ENCODE data around the gene HPS1.

Gene HPS1

DNA sequence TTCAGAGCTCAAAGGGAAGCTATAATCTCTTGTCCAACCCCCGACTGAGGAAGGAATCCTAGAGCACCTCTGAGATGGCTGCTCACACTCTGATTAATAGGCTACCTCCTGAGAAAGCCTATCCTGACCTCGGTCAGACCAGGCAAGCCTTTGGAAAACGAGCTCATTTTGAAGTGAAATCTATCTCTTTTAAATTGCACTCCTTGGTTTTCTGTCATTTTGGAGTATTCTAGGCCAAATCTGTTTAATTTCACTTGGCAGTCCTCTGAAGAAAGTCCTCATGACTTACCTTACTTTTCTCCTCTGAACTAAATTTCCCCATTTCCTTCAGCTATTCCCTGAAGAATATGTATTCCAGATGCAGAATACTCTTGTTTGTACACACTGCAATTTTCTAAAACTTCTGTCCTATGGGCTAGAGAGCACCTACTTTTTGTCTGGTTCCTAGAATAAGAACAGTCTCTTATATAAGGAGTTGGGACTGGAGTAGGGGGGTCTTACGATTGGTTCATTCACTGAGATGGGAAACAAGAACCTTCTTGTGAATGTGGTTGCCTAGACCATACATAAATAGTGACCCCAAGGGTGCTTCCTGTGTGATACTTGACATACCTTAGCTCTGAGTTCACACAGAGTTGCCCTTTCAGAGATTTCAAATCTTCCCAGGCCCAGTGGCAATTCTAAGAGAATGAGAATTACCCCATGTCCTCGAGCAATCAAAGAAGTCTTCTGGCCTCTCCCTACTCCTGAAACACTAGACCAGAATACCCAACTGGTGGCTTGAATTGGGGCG, 31.9 kb upstream of the HPS1 start:
- Histone ChIP-seq H3K27me3 (ENCODE audit: low read depth, low read length) (no peaks in the 10 kb centered on the region), H3K4me3 (ENCODE audit: low read depth in 1 of 2, low read length in 2 of 2) (no peak overlapping the region), H3K9me3 (ENCODE audit: control insufficient read depth in 1 of 2, low read length in 2 of 2) (peaks cover 0 to 3% of the 10 kb centered on the region in 2 donors)

DNA sequence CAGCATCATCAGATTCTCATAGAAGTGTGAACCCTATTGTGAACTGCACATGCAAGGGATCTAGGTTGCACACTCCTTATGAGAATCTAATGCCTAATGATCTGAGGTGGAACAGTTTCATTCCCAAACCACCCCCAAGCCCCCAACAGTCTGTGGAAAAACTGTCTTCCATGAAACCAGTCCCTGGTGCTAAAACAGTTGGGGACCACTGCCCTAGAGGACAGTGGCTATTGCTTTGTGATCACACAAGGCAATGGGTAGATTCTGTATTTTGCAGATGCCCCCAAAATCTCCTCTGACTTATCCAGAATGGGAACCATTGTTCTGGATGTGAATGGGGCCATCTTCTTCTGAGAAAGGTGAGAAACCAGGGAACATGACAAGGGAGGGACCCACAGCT, 31.1 kb upstream of the HPS1 start:
- Histone ChIP-seq H3K4me3 (ENCODE audit: low read depth in 1 of 2, low read length in 2 of 2) (no peak overlapping the region), H3K4me1 (ENCODE audit: control insufficient read depth in 1 of 2, insufficient read depth in 2 of 2, low read length in 2 of 2) (no peaks in the 10 kb centered on the region), H3K36me3 (ENCODE audit: control insufficient read depth in 1 of 2, insufficient read depth in 2 of 2, low read length in 2 of 2) (no peaks in the 10 kb centered on the region)

More for the DNA sequence above, 31.9 kb upstream of the HPS1 start:
- Histone ChIP-seq H3K36me3 (ENCODE audit: control insufficient read depth in 1 of 2, insufficient read depth in 2 of 2, low read length in 2 of 2) (no peaks in the 10 kb centered on the region), H3K27ac (ENCODE audit: low read length) (no peak overlapping the region), H3K4me1 (ENCODE audit: control insufficient read depth in 1 of 2, insufficient read depth in 2 of 2, low read length in 2 of 2) (no peaks in the 10 kb centered on the region)

DNA sequence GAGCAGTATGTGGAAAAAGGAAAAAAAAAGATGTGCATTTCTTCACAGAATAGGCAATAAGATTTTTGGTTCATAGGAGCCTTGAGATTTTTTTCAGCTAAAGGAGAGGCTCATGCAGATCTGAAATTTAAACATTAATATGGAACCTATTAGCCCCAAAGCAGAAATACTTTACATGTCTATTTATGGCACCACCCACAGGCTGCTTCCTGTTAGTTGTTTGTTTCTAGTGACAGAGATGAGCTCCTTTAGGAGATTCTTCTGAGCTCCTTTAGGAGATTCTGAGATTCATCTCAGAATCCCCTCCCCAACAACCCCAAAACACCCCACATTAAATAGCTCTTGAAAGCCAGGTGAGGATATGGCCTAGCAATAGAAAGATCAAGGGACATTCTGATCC, 27.9 kb upstream of the HPS1 start:
- Histone ChIP-seq H3K27me3 (ENCODE audit: low read depth, low read length) (no peaks in the 10 kb centered on the region), H3K4me3 (ENCODE audit: low read depth in 1 of 2, low read length in 2 of 2) (no peak overlapping the region), H3K9me3 (ENCODE audit: control insufficient read depth in 1 of 2, low read length in 2 of 2) (no peaks in the 10 kb centered on the region), H3K27ac (ENCODE audit: low read length) (no peak overlapping the region), H3K36me3 (ENCODE audit: control insufficient read depth in 1 of 2, insufficient read depth in 2 of 2, low read length in 2 of 2) (no peaks in the 10 kb centered on the region), H3K4me1 (ENCODE audit: control insufficient read depth in 1 of 2, insufficient read depth in 2 of 2, low read length in 2 of 2) (no peaks in the 10 kb centered on the region)

More for the DNA sequence above, 31.1 kb upstream of the HPS1 start:
- H3K27ac ChIP-seq (ENCODE audit: low read length): no peak overlapping the region
- no peaks in the 10 kb centered on the region for H3K9me3 ChIP-seq (ENCODE audit: control insufficient read depth in 1 of 2, low read length in 2 of 2)
- H3K27me3 ChIP-seq (ENCODE audit: low read depth, low read length): no peaks in the 10 kb centered on the region

DNA sequence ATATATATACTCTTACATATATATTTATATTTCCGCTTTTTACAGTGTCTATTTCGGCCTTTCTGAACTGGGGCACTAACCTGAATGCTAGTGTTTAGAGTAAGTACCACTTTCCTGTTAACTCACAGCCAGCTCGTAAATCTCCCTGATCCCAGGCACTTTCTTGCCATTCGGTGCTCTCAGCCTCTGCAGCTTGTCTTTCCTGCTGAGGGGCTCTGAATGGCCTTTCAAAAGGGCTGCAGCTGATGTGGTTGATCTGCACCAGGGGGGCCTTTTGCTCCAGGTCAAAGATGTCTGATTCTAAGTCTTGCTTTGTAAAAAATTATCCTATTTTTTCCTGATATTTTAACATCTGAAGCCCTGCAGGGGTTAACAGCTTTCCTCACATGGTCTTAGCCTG, 25.5 kb upstream of the HPS1 start:
- no peaks in the 10 kb centered on the region for H3K9me3 ChIP-seq (ENCODE audit: control insufficient read depth in 1 of 2, low read length in 2 of 2)
- H3K27ac ChIP-seq (ENCODE audit: low read length): no peak overlapping the region
- no peaks in the 10 kb centered on the region for H3K27me3 ChIP-seq (ENCODE audit: low read depth, low read length)
- H3K36me3 ChIP-seq (ENCODE audit: control insufficient read depth in 1 of 2, insufficient read depth in 2 of 2, low read length in 2 of 2): no peaks in the 10 kb centered on the region
- no peak overlapping the region for H3K4me3 ChIP-seq (ENCODE audit: low read depth in 1 of 2, low read length in 2 of 2)
- peaks cover 0 to 4% of the 10 kb centered on the region in 2 donors for H3K4me1 ChIP-seq (ENCODE audit: control insufficient read depth in 1 of 2, insufficient read depth in 2 of 2, low read length in 2 of 2)

DNA sequence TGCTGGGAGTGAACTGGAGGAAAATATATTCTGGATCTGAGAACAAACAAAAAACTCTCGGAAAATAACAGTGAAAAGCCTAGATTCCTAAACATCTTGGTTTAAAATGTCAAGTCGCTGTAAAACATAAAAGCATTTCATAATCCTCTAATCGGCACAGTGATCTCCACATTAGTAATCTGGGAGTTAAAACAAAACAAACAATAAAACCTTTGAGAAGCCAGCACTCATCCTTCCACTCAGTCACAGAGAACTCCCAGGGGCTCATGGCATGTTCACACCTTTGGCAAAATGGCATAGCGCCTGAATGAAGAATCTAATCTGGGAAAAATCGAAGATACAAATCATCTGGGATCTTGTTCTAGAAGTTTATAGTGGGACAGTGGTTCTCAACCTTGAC, 24.1 kb upstream of the HPS1 start:
- Histone ChIP-seq H3K36me3 (ENCODE audit: control insufficient read depth in 1 of 2, insufficient read depth in 2 of 2, low read length in 2 of 2) (no peaks in the 10 kb centered on the region), H3K4me3 (ENCODE audit: low read depth in 1 of 2, low read length in 2 of 2) (no peak overlapping the region), H3K27me3 (ENCODE audit: low read depth, low read length) (no peaks in the 10 kb centered on the region), H3K4me1 (ENCODE audit: control insufficient read depth in 1 of 2, insufficient read depth in 2 of 2, low read length in 2 of 2) (peaks cover 0 to 4% of the 10 kb centered on the region in 2 donors), H3K27ac (ENCODE audit: low read length) (no peak overlapping the region), H3K9me3 (ENCODE audit: control insufficient read depth in 1 of 2, low read length in 2 of 2) (no peaks in the 10 kb centered on the region)

DNA sequence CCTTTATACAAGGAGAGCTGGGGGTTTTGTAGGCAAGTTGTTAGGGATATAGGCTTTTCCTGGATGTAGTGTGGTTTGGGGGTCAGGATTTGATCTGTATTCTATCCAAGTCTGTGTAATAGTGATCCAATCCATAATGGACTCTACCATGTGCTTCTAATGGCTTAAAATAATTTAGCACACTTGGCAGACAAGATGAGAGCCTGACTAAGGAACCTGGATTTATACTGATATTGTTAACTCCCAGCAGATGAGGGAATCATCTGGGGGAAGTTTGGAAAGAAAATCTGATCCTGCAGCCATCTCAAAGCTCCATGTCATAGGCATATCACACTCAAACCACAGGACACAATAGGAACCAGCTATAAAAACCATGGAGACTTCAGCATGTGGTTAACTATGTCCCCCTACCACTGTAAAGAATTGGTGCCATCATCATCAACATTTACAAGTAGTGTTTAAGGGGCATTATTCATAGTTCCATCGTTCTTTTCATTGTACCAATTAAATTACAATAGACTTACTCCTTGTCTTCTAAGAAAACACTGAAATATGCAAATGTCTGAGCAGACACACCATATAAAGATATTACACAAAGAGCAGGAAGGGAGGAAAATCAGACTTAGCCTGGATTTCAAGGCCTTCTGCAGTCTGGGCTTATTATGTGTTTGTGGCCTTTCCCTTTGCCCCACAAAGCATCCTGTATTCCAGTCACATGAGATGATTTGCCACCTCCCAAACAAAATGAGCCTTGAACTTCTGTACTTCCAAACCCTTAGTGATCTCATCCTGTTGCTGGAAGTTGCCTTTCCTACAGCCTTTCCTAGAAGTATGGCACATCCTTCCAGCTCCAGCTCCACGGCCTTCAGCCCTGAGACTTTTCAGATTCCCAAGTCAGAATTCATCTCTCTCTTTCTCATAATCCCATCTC, 22.5 kb upstream of the HPS1 start:
- Histone ChIP-seq H3K27me3 (ENCODE audit: low read depth, low read length) (no peaks in the 10 kb centered on the region), H3K27ac (ENCODE audit: low read length) (no peak overlapping the region), H3K9me3 (ENCODE audit: control insufficient read depth in 1 of 2, low read length in 2 of 2) (no peaks in the 10 kb centered on the region)

DNA sequence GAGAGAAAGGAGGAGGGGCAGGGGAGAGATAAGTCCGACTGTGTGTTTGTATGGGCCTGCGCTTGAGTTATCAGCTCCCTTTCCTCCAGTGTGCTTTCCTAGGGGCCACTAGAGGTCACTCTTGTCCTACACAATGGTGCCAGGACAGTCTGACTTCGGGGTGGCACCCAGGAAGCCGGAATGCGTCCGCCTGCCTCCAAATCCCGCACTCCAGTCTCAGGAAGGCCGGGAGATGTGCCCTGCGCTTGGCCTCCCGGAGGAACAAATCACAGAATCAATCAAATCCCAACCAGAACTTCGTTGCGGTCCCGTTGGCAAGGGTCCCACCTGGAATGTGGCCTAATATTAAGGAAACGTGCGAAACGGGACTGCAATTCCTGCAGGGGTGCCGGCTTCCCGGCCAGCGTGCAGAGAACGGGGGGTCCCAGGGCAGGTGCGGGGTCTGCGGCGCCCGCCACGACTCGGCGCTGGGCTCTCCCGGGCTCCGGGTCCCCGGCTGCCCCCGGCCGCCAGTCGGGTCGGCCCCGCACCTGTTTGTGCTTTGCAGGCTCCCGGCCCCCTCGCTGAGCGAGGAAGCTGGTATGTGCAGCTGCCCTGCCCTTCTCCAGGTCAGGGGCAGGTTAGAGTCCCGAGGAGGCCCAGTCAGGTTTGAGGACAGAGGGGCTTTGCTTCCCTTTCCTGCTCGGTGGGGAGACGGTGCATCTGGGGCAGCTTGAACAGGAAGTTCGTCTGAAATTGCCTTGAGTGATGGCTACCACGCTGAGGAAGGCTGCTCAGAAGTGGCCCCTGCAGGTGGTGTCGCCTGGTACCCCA, 21.0 kb upstream of the HPS1 start:
- peak overlapping the region; percentile 61 to 70 for H3K4me3 ChIP-seq (ENCODE audit: low read depth in 1 of 2, low read length in 2 of 2)
- H3K27me3 ChIP-seq (ENCODE audit: low read depth, low read length): no peaks in the 10 kb centered on the region
- H3K9me3 ChIP-seq (ENCODE audit: control insufficient read depth in 1 of 2, low read length in 2 of 2): no peaks in the 10 kb centered on the region
- H3K36me3 ChIP-seq (ENCODE audit: control insufficient read depth in 1 of 2, insufficient read depth in 2 of 2, low read length in 2 of 2): no peaks in the 10 kb centered on the region
- H3K27ac ChIP-seq (ENCODE audit: low read length): no peak overlapping the region
- H3K4me1 ChIP-seq (ENCODE audit: control insufficient read depth in 1 of 2, insufficient read depth in 2 of 2, low read length in 2 of 2): peaks cover 0 to 4% of the 10 kb centered on the region in 2 donors

More for the DNA sequence above, 22.5 kb upstream of the HPS1 start:
- Histone ChIP-seq H3K4me1 (ENCODE audit: control insufficient read depth in 1 of 2, insufficient read depth in 2 of 2, low read length in 2 of 2) (peaks cover 0 to 4% of the 10 kb centered on the region in 2 donors), H3K36me3 (ENCODE audit: control insufficient read depth in 1 of 2, insufficient read depth in 2 of 2, low read length in 2 of 2) (no peaks in the 10 kb centered on the region), H3K4me3 (ENCODE audit: low read depth in 1 of 2, low read length in 2 of 2) (no peak overlapping the region)

DNA sequence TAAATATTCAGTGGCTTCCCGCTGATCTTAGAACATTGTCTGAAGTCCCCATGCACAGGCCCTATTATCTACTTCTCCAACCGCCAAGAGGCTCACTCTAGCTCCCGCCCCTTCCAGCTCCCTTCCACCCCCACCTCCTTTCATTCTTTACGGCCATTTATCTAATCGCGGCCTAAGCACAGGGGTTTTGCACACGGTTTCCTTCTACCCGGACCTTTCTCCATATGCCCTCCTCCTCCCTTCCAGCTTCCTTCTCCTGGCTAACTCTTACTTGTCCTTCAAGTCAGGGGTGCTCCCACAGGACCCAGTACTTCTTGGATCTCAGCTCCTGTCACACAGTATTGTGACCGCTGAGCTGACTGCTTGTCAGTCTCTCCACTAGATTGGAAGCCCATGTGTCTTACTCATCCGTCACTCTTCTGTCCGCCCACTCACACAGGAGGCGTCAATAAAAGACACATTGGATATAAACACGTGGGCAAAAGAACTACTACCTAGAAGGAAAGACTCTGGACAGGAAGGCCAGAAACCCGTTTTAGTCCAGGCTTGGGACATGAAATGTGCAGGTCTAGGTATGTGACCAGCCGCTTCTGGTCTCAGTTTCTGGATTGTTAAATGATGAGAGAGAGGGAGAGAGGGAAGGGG, 20.2 kb upstream of the HPS1 start:
- Histone ChIP-seq H3K27ac (ENCODE audit: low read length) (no peak overlapping the region), H3K9me3 (ENCODE audit: control insufficient read depth in 1 of 2, low read length in 2 of 2) (no peaks in the 10 kb centered on the region), H3K4me1 (ENCODE audit: control insufficient read depth in 1 of 2, insufficient read depth in 2 of 2, low read length in 2 of 2) (peaks cover 0 to 4% of the 10 kb centered on the region in 2 donors), H3K4me3 (ENCODE audit: low read depth in 1 of 2, low read length in 2 of 2) (no peak overlapping the region), H3K36me3 (ENCODE audit: control insufficient read depth in 1 of 2, insufficient read depth in 2 of 2, low read length in 2 of 2) (no peaks in the 10 kb centered on the region), H3K27me3 (ENCODE audit: low read depth, low read length) (no peaks in the 10 kb centered on the region)

DNA sequence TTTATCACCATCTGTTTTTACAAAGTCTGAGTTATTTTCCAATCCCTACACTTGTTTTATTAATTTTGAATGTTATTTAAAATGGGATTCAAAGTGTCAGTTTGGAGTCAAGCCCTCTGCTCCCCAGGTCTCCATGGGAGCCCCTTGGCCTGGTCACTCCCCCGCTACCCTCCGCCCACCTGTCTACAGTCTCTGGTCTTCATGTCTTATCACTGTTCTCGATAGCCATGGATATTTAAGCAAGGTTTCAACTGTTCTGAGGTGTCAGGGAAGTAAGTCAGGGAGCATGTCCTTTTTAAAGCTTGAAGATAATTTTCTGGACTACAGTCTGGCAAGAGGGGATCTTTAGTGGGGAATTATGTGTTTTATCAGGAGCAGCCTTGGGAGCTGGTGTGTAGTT, 19.1 kb upstream of the HPS1 start:
- Histone ChIP-seq H3K27me3 (ENCODE audit: low read depth, low read length) (no peaks in the 10 kb centered on the region), H3K4me1 (ENCODE audit: control insufficient read depth in 1 of 2, insufficient read depth in 2 of 2, low read length in 2 of 2) (peaks cover 0 to 4% of the 10 kb centered on the region in 2 donors), H3K4me3 (ENCODE audit: low read depth in 1 of 2, low read length in 2 of 2) (no peak overlapping the region), H3K9me3 (ENCODE audit: control insufficient read depth in 1 of 2, low read length in 2 of 2) (no peaks in the 10 kb centered on the region), H3K27ac (ENCODE audit: low read length) (no peak overlapping the region), H3K36me3 (ENCODE audit: control insufficient read depth in 1 of 2, insufficient read depth in 2 of 2, low read length in 2 of 2) (no peaks in the 10 kb centered on the region)

DNA sequence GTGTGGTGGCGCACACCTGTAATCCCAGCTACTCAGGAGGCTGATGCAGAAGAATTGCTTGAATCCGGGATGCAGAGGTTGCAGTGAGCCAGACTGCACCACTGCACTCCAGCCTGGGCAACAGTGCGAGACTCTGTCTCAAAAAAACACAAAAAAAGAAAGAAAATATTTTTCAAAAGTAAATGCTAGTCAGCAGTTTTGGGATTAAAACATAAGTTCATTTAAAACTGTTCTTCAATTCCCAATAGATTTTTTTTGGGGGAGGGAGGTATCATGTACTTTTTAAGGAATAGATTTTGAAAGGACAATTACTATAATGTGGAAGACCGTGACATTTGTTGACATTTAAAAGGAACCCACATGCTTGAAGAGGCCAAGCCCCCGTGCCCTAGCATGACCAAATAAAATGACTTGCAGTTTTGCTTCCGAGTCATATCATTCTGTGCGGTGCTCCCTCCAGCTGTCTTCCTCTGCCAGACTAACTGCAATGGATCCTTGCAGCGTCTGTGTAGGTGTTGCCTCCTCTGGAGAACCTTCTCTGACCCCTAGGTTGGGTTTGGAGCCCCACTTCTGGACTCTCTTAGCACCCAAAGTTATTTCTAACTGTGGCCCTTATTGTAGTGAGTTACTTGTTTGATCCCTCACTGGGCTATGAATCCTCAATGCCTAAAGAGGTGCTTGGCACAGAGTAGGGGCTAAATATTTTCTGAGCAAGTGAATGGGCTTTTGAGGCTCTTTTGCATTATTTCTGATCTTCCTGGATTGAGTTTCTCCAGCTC, 17.4 kb upstream of the HPS1 start:
- Histone ChIP-seq H3K4me3 (ENCODE audit: low read depth in 1 of 2, low read length in 2 of 2) (no peak overlapping the region), H3K27ac (ENCODE audit: low read length) (no peak overlapping the region)

More for the DNA sequence above, 17.4 kb upstream of the HPS1 start:
- peaks cover 0 to 4% of the 10 kb centered on the region in 2 donors for H3K4me1 ChIP-seq (ENCODE audit: control insufficient read depth in 1 of 2, insufficient read depth in 2 of 2, low read length in 2 of 2)
- no peaks in the 10 kb centered on the region for H3K36me3 ChIP-seq (ENCODE audit: control insufficient read depth in 1 of 2, insufficient read depth in 2 of 2, low read length in 2 of 2)
- H3K9me3 ChIP-seq (ENCODE audit: control insufficient read depth in 1 of 2, low read length in 2 of 2): no peaks in the 10 kb centered on the region
- no peaks in the 10 kb centered on the region for H3K27me3 ChIP-seq (ENCODE audit: low read depth, low read length)
